MCF 10A (cell line): ENCODE measurements around the gene SVOPL. TPM values are rescaled to one million over a fixed set of nuclear protein-coding genes. Genes with fewer than 3 reads are reported as not detected.

ENCODE experiments used
- BruUV-seq: library from RNA; stranded (reverse); fragments of 400-500 nt; replicated peaks from 2 replicates; lab custom pipeline; 2021; lab: Mats Ljungman, UMichigan
- CTCF ChIA-PET: fragments of 300-600 bp; sonication (Branson Sonifier 250); formaldehyde crosslinking; extraction: SDS; loops from one replicate; lab custom pipeline; 2021; ENCODE audit warnings: antibody characterized with exemption, inconsistent platforms; lab: Yijun Ruan, JAX
- POLR2A ChIA-PET: fragments of 300-600, 350-650 bp; sonication (Branson Sonifier 250); formaldehyde crosslinking; extraction: SDS; loops from one replicate; lab custom pipeline; 2020; ENCODE audit warnings: antibody characterized with exemption, inconsistent platforms; lab: Yijun Ruan, JAX
- DNase-seq: peaks from one replicate; pipeline ENCODE4 v3.0.0-alpha.2; 2018; ENCODE audit not compliant: unreplicated experiment
- H3K27ac Mint-ChIP-seq: one replicate; pipeline ENCODE4 v1.8.0; 2022; ENCODE audit warnings: mild to moderate bottlenecking, low read depth, mixed read lengths; ENCODE audit not compliant: unreplicated experiment
- H3K27me3 Mint-ChIP-seq: one replicate; pipeline ENCODE4 v1.8.0; 2022; ENCODE audit warnings: mixed read lengths; ENCODE audit not compliant: insufficient read depth, unreplicated experiment
- H3K36me3 Mint-ChIP-seq: one replicate; pipeline ENCODE4 v1.8.0; 2022; ENCODE audit warnings: mild to moderate bottlenecking, moderate library complexity, mixed read lengths; ENCODE audit not compliant: insufficient read depth, unreplicated experiment
- H3K4me1 Mint-ChIP-seq: one replicate; pipeline ENCODE4 v1.8.0; 2022; ENCODE audit warnings: mixed read lengths; ENCODE audit not compliant: insufficient read depth, unreplicated experiment
- H3K4me3 Mint-ChIP-seq: one replicate; pipeline ENCODE4 v1.8.0; 2022; ENCODE audit warnings: mild to moderate bottlenecking, moderate library complexity, mixed read lengths; ENCODE audit not compliant: unreplicated experiment
- H3K9me3 Mint-ChIP-seq: one replicate; pipeline ENCODE4 v1.8.0; 2022; ENCODE audit warnings: mixed read lengths; ENCODE audit not compliant: unreplicated experiment
- CTCF ChIP-seq: fragments of 200-600 bp; IDR thresholded peaks from one replicate; pipeline ENCODE4 v1.8.0; 2022; ENCODE audit warnings: antibody characterized with exemption, mild to moderate bottlenecking; ENCODE audit not compliant: unreplicated experiment
- intact Hi-C: fragments of 100-400 bp; cut with micrococcal nuclease; formaldehyde crosslinking; loops from 2 replicates; pipeline ENCODE4 v1.14.1; 2022
- total RNA-seq: library from RNA; stranded (reverse); gene quantifications from 2 replicates; pipeline ENCODE4 v1.2.3, GENCODE V29; 2022

SVOPL gene
- total RNA-seq, 1 experiment from 2014 or later, result not detected

- ChIA-PET POLR2A (no interaction called here), CTCF (no interaction called here)
- no peaks in the 10 kb centered on the region for H3K4me1 Mint-ChIP-seq
- H3K27me3 Mint-ChIP-seq, result no peaks in the 10 kb centered on the region
- H3K9me3 Mint-ChIP-seq, result peaks cover 9% of the 10 kb centered on the region
- TF ChIP-seq CTCF, result no peak
- BruUV-seq, result no TSS peak
- H3K4me3 Mint-ChIP-seq, result no peak overlapping the region
- H3K36me3 Mint-ChIP-seq, result peaks cover 24% of the 10 kb centered on the region
- no peak for DNase-seq
- no peak overlapping the region for H3K27ac Mint-ChIP-seq
- intact Hi-C loops, result no loop called here
Measured at GRCh38 chr7:138545123-138545522, 156.0 kb downstream of the SVOPL start.

Other genes starting within 250 kb of the SVOPL start
- 10.2 and 11.9 TPM in 2 replicates for gene TRIM24, start 241.1 kb downstream of the SVOPL start, total RNA-seq
- gene TMEM213, start 96.6 kb upstream of the SVOPL start, total RNA-seq, result not detected in 2 replicates
- 0.40 and 0.64 TPM in 2 replicates for gene ATP6V0A4, start 96.8 kb upstream of the SVOPL start, total RNA-seq